ENCODE results near the gene FUT1. TPM values are rescaled to one million over a fixed set of nuclear protein-coding genes. Genes with fewer than 3 reads are reported as not detected.

Gene FUT1
- total RNA-seq, 4 donors from 2014 or later: 2.2 to 7.1 (median 5.3) TPM

GRCh38 chr19:48751845-48752495, 471 bp downstream of the FUT1 start:
- ATAC-seq (ENCODE audit: low FRiP score): no peak
- no peak for TF ChIP-seq CTCF (IDR thresholded peaks at IDR 0.05)
- DNase-seq (ENCODE audit: low spot score): no peak

- ATAC-seq (ENCODE audit: low FRiP score): no peak
- TF ChIP-seq CTCF (IDR thresholded peaks at IDR 0.05): no peak
Observed at GRCh38 chr19:48750771-48751504, 1.5 kb downstream of the FUT1 start.

DNA sequence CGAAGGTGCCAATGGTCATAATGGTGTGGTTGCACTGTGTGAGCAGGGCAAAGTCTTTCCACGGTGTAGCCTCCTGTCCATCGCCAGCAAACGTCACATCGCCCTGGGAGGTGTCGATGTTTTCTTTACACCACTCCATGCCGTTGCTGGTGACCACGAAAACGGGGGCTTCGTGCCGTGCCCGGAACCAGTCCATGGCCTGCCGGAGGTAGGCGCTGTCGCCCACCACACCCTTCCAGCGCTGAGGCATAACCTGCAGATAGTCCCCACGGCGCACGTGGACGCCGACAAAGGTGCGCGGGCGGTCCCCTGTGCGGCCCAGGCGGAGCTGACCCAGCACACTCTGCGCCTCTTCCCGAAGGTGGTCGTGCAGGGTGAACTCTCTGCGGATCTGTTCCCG, 2.1 kb downstream of the FUT1 start:
- ATAC-seq (ENCODE audit: low FRiP score): no peak
- no peak for DNase-seq (ENCODE audit: low spot score)
- no peak for TF ChIP-seq CTCF (IDR thresholded peaks at IDR 0.05)

More at GRCh38 chr19:48750771-48751504, 1.5 kb downstream of the FUT1 start:
- no peak for DNase-seq (ENCODE audit: low spot score)

DNA sequence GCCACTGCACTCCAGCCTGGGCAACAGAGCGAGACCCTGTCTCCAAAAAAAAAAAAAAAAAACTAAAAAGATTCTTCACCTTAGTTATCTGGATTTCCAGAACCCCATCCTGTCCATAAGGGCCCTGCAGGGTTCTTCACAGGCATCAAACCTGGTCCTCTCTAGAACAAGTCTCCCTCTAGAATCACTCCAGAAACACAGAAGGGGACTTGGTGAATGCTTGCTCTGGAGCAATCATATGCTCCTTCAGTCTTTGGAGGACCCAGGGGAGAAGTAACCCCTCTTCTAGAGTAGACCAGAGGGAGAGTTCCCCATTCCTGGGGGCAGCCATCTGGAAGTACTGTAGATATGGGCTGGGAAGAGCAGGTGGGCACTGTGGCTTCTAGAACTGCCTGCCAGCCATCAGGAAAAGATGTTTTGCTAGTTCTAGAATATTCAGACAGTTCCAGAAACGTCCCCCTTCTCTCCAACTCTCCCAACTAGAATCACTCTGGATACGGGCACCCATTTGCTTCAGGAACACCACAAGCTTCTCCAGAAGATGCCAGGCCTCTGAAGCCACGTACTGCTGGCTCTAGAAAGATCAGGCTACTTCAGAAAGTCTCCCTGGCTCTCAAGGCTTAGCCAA, 2.8 kb downstream of the FUT1 start:
- TF ChIP-seq CTCF (IDR thresholded peaks at IDR 0.05): no peak
- no peak for ATAC-seq (ENCODE audit: low FRiP score)
- no peak for DNase-seq (ENCODE audit: low spot score)

DNA sequence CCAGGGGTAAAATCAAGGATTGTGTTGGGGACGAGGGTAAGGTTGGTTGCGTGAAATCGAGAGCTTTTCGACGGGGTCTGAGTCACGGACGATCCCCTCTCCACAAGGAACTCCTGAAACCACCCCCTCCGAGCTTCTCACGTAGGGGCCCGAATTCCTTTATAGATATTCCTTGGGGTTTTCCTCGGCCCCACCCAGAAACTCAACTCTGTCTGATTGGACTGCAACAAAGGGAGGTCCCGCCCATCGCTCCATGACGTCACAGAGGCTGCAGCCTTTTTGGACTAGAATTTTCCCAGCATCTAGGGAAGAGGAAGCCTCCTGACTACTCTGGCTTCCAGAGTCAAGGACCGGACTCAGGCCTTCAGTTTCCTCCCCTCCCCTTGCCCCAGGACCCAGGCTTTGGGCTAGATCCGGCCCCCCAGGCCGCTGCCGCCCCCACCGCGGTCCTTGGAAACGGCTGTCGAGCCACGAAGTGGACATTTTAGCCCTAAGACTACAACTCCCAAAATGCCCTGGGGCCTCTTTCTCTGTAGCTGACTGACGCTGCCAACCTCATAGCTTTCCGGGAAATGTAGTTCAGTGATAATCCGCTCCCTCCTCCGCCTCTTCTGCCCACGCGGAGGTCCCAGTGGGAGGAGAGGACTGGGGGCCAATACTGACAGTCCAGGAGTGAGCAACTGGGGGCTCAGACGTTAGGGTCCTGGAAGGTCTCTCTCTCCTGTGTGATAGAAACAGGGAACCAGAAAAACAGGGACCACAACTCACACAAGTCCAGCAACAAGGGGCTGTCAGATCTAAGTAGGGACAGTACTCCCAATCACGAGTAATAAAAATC, 5.5 kb downstream of the FUT1 start, which contains the start of gene IZUMO1:
IZUMO1 (minus strand) TSS at position 172 of the 838 bp plus-strand sequence. CDS start 1,050 bp downstream, outside the sequence.
- TF ChIP-seq CTCF (IDR thresholded peaks at IDR 0.05): no peak
- peak; percentile 83 for ATAC-seq (ENCODE audit: low FRiP score)
- peak; percentile 70 for DNase-seq (ENCODE audit: low spot score)

GRCh38 chr19:48746110-48746509, 6.3 kb downstream of the FUT1 start:
- DNase-seq (ENCODE audit: low spot score) (no peak), ATAC-seq (ENCODE audit: low FRiP score) (no peak)
- no peak for TF ChIP-seq CTCF (IDR thresholded peaks at IDR 0.05)
